HCT116 (cell line): ENCODE results near the gene CTNND2. TPM values are rescaled to one million over a fixed set of nuclear protein-coding genes. Genes with fewer than 3 reads are reported as not detected.

Experiments used
- ATAC-seq: fragments of 200-7000 bp; cut with Tn5 transposase; 2 replicates; pipeline ENCODE4 v1.9.1; 2020; ENCODE audit warnings: mild to moderate bottlenecking, moderate library complexity
- BruUV-seq: library from RNA; stranded (reverse); fragments of 400-500 nt; replicated peaks from 2 replicates; lab custom pipeline; 2021; lab: Mats Ljungman, UMichigan
- CTCF ChIA-PET: fragments of 300-600 bp; sonication (Branson Sonifier 250); formaldehyde crosslinking; loops from one replicate; lab custom pipeline; 2021; ENCODE audit warnings: antibody characterized with exemption; lab: Charles Lee
- POLR2A ChIA-PET: fragments of 300-600, 350-600 bp; sonication (Branson Sonifier 250); formaldehyde crosslinking; loops from one replicate; lab custom pipeline; 2021; ENCODE audit warnings: antibody characterized with exemption; lab: Charles Lee
- RAD21 ChIA-PET, 2 experiments: fragments of 300-600 bp; sonication (Branson Sonifier 250); formaldehyde crosslinking; loops; one replicate each; lab custom pipeline; 2023; ENCODE audit warnings: low total read pairs in 2 of 2; ENCODE audit not compliant: uncharacterized antibody in 2 of 2, unreplicated experiment in 2 of 2, low non-redundant PET in 1 of 2; lab: Charles Lee
- DNase-seq: peaks from one replicate; pipeline ENCODE4 v3.0.0-alpha.2; 2010; ENCODE audit warnings: low read depth, low spot score
- H2AFZ ChIP-seq: fragments of 200-600 bp; shearing (Covaris generic), sonication (generic); 2 replicates; pipeline ENCODE4 v1.6.1; 2017; ENCODE audit warnings: low read depth, mixed run types, mixed read lengths, antibody characterized with exemption, low read length; ENCODE audit not compliant: poor library complexity, severe bottlenecking
- H3K27ac ChIP-seq: 2 replicates; pipeline ENCODE4 v1.5.1; 2012; ENCODE audit warnings: low read depth, low read length
- H3K27me3 ChIP-seq: fragments of 200-600 bp; sonication (generic); 2 replicates; pipeline ENCODE4 v1.6.1; 2016; ENCODE audit warnings: mixed run types, low read length, mixed read lengths; ENCODE audit not compliant: insufficient read depth
- H3K36me3 ChIP-seq, 2 experiments: fragments of 200-500 bp in 1 of 2; fragments of 200-600 bp in 1 of 2; sonication (Bioruptor generic) in 1 of 2; sonication (generic) in 1 of 2; 2 replicates each; pipeline versions ENCODE4 v1.5.1 to v1.6.1; 2014 to 2016; ENCODE audit warnings: low read length in 2 of 2, inconsistent platforms in 1 of 2, mixed read lengths in 1 of 2, mixed run types in 1 of 2; ENCODE audit not compliant: insufficient read depth in 2 of 2, control insufficient read depth in 1 of 2
- H3K4me1 ChIP-seq, 2 experiments: fragments of 200-600 bp in 1 of 2; sonication (generic) in 1 of 2; 2 replicates each; pipeline versions ENCODE4 v1.5.1 to v1.6.1; 2012 to 2017; ENCODE audit warnings: low read length in 2 of 2, inconsistent platforms in 1 of 2, mild to moderate bottlenecking in 1 of 2, mixed read lengths in 1 of 2, mixed run types in 1 of 2, moderate library complexity in 1 of 2; ENCODE audit not compliant: insufficient read depth in 2 of 2, control insufficient read depth in 1 of 2
- H3K4me2 ChIP-seq: fragments of 200-600 bp; sonication (generic); 2 replicates; pipeline ENCODE4 v1.6.1; 2017; ENCODE audit warnings: mixed run types, low read length, mixed read lengths
- H3K4me3 ChIP-seq, 2 experiments: fragments of 200-600 bp in 1 of 2; sonication (generic) in 1 of 2; replicated peaks in 1 of 2; 2 replicates each; pipeline ENCODE4 v1.5.1; 2011 to 2016; ENCODE audit warnings: low read length in 2 of 2, control low read depth in 1 of 2, low read depth in 1 of 2, mild to moderate bottlenecking in 1 of 2, mixed read lengths in 1 of 2, mixed run types in 1 of 2
- H3K79me2 ChIP-seq: fragments of 200-600 bp; sonication (generic); 2 replicates; pipeline ENCODE4 v1.6.1; 2017; ENCODE audit warnings: mild to moderate bottlenecking, mixed run types, low read length, moderate library complexity, mixed read lengths; ENCODE audit not compliant: insufficient read depth
- H3K9ac ChIP-seq: fragments of 200-600 bp; sonication (generic); 2 replicates; pipeline ENCODE4 v1.6.1; 2016; ENCODE audit warnings: low read length, mixed read lengths
- H3K9me2 ChIP-seq: fragments of 200-600 bp; sonication (generic), shearing (Covaris generic); 2 replicates; pipeline ENCODE4 v1.6.1; 2017; ENCODE audit warnings: mixed run types, mild to moderate bottlenecking, moderate library complexity; ENCODE audit not compliant: insufficient read depth
- H3K9me3 ChIP-seq, 2 experiments: fragments of 200-500 bp in 1 of 2; fragments of 200-600 bp in 1 of 2; sonication (Bioruptor generic) in 1 of 2; sonication (generic) in 1 of 2; 2 replicates each; pipeline ENCODE4 v1.6.1; 2014 to 2017; ENCODE audit warnings: low read length in 2 of 2, mixed read lengths in 2 of 2, inconsistent platforms in 1 of 2, low read depth in 1 of 2, mild to moderate bottlenecking in 1 of 2, mixed run types in 1 of 2, moderate library complexity in 1 of 2; ENCODE audit not compliant: control insufficient read depth in 1 of 2, insufficient read depth in 1 of 2
- H4K20me1 ChIP-seq: fragments of 200-600 bp; sonication (generic), shearing (Covaris generic); 2 replicates; pipeline ENCODE4 v1.6.1; 2017; ENCODE audit warnings: mixed run types, mild to moderate bottlenecking, moderate library complexity; ENCODE audit not compliant: insufficient read depth
- ELF1 ChIP-seq: IDR thresholded peaks from 2 replicates; pipeline ENCODE4 v1.6.1; 2012; ENCODE audit warnings: low read depth, borderline replicate concordance
- EZH2phosphoT487 ChIP-seq: fragments of 200-600 bp; IDR thresholded peaks from 2 replicates; pipeline ENCODE4 v1.6.1; 2018; ENCODE audit warnings: antibody characterized with exemption, borderline replicate concordance
- JUND ChIP-seq: IDR thresholded peaks from 2 replicates; pipeline ENCODE4 v1.6.1; 2012
- POLR2A ChIP-seq: IDR thresholded peaks from 2 replicates; pipeline ENCODE4 v1.7.0; 2011; ENCODE audit warnings: borderline replicate concordance; ENCODE audit not compliant: insufficient read depth, insufficient read length; ENCODE audit errors: extremely low read depth
- POLR2AphosphoS5 ChIP-seq: IDR thresholded peaks from 2 replicates; pipeline ENCODE4 v1.6.1; 2011; ENCODE audit warnings: mild to moderate bottlenecking, low read depth, low read length, moderate library complexity
- RAD21 ChIP-seq: IDR thresholded peaks from 2 replicates; pipeline ENCODE4 v1.6.1; 2012; ENCODE audit warnings: low read depth, mild to moderate bottlenecking
- SP1 ChIP-seq: IDR thresholded peaks from 2 replicates; pipeline ENCODE4 v1.6.1; 2012; ENCODE audit warnings: low read depth
- TCF7L2 ChIP-seq: IDR thresholded peaks from 2 replicates; pipeline ENCODE4 v1.7.0; 2011; ENCODE audit warnings: borderline replicate concordance, inconsistent platforms; ENCODE audit not compliant: insufficient read depth, insufficient read length; ENCODE audit errors: extremely low read depth
- ZNF274 ChIP-seq: fragments of 200-500 bp; sonication (Bioruptor generic); IDR thresholded peaks from 2 replicates; pipeline ENCODE4 v1.6.1; 2014; ENCODE audit warnings: mild to moderate bottlenecking, low read depth, low read length, inconsistent platforms
- intact Hi-C: fragments of 100-400 bp; cut with micrococcal nuclease; formaldehyde crosslinking; loops from 2 replicates; pipeline ENCODE4 v1.10.0; 2022
- total RNA-seq: library from RNA; stranded (reverse); gene quantifications from one replicate; pipeline ENCODE4 v1.2.1, GENCODE V29; 2021; ENCODE audit not compliant: unreplicated experiment
- TF ChIP-seq, protein P1 (sequence below): IDR thresholded peaks from 2 replicates; pipeline ENCODE4 v1.6.1; 2012; ENCODE audit warnings: low read depth
- TF ChIP-seq, protein P2 (sequence below): IDR thresholded peaks from 2 replicates; pipeline ENCODE4 v1.6.1; 2012
- TF ChIP-seq, protein P3 (sequence below): IDR thresholded peaks from 2 replicates; pipeline ENCODE4 v1.6.1; 2012

Gene CTNND2
- total RNA-seq, 1 experiment from 2014 or later = not detected

DNA sequence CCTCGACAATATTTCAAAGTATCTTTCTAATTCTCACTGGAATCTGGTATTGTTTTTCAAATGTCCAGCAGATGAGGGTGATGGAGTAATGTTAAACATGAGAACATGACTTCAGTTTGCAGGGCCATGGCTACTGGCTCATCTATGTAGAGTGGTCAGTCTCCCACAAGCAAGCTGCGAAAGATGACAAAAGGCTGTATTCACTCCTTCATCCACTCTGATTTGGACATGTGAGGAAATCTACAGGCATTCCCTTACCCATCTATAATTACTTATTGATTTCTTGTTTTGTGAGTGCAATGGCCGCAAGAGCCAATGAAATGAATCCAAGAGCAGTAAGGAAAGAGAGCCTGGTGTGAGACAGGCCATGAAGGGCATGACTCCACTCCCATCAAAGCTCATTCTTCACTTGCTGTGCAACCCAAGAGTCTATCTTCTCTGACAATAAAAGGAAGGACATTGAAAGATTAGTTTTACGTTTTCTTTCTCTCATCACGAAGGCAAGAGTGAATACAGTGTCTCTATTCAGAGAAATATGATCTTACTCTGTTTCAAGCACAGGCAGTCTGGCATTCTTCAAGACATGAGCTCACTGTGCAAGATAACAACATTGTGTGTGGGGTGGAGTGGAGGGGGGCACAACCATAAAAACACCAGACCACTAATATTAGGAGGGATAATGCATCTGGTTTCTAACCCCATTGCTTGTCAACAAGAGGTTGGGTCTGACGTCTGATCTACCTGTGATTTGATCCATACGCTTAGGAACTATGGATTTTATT lies 893.6 kb downstream of the CTNND2 start (continued):
- TF ChIP-seq, protein P1, sequence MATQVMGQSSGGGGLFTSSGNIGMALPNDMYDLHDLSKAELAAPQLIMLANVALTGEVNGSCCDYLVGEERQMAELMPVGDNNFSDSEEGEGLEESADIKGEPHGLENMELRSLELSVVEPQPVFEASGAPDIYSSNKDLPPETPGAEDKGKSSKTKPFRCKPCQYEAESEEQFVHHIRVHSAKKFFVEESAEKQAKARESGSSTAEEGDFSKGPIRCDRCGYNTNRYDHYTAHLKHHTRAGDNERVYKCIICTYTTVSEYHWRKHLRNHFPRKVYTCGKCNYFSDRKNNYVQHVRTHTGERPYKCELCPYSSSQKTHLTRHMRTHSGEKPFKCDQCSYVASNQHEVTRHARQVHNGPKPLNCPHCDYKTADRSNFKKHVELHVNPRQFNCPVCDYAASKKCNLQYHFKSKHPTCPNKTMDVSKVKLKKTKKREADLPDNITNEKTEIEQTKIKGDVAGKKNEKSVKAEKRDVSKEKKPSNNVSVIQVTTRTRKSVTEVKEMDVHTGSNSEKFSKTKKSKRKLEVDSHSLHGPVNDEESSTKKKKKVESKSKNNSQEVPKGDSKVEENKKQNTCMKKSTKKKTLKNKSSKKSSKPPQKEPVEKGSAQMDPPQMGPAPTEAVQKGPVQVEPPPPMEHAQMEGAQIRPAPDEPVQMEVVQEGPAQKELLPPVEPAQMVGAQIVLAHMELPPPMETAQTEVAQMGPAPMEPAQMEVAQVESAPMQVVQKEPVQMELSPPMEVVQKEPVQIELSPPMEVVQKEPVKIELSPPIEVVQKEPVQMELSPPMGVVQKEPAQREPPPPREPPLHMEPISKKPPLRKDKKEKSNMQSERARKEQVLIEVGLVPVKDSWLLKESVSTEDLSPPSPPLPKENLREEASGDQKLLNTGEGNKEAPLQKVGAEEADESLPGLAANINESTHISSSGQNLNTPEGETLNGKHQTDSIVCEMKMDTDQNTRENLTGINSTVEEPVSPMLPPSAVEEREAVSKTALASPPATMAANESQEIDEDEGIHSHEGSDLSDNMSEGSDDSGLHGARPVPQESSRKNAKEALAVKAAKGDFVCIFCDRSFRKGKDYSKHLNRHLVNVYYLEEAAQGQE = no peak
- no peak for TF ChIP-seq SP1
- TF ChIP-seq ELF1 = no peak
- TF ChIP-seq TCF7L2 = no peak
- TF ChIP-seq EZH2phosphoT487 = no peak
- TF ChIP-seq ZNF274 = no peak
- TF ChIP-seq POLR2A = no peak
- no peak for TF ChIP-seq POLR2AphosphoS5
- TF ChIP-seq, all 23 proteins: peak for 0

DNA sequence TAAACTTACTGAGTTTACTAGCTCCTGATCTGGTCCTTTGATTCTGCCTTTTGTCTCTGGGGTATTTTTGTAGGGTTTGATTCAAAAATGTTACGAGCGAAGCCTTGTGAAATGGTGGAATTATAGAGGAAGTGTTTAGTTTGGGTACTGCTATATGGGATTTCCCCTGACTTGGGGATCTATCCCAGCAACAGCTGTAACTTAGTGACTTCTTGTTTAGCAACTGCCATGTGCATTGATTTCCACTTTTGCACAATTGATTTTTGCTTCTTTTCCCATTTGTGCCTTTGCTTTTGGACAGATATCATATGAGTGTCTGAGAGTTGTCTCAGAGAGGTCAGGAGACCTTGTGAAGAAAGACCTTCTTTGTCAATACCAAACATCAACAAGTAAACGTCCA lies 894.7 kb downstream of the CTNND2 start:
- no peaks in the 10 kb centered on the region for H4K20me1 ChIP-seq
- BruUV-seq = no TSS peak
- CTCF ChIA-PET = no interaction called here
- H3K4me1 ChIP-seq = no peaks in the 10 kb centered on the region
- no peak overlapping the region for H3K27ac ChIP-seq
- no peaks in the 10 kb centered on the region for H3K79me2 ChIP-seq
- TF ChIP-seq, protein P2, sequence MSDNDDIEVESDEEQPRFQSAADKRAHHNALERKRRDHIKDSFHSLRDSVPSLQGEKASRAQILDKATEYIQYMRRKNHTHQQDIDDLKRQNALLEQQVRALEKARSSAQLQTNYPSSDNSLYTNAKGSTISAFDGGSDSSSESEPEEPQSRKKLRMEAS = no peak
- TF ChIP-seq JUND (no peak), RAD21 (no peak), TCF7L2 (no peak)
- TF ChIP-seq, protein P3, sequence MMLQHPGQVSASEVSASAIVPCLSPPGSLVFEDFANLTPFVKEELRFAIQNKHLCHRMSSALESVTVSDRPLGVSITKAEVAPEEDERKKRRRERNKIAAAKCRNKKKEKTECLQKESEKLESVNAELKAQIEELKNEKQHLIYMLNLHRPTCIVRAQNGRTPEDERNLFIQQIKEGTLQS = no peak
- TF ChIP-seq, all 23 proteins: peak for 0
- RAD21 ChIA-PET = no interaction called here
- H3K4me3 ChIP-seq = no peak overlapping the region
- no peak for DNase-seq
- no peak overlapping the region for H2AFZ ChIP-seq
- POLR2A ChIA-PET = no interaction called here
- no peak overlapping the region for H3K9ac ChIP-seq
- ATAC-seq = no peak
- H3K9me2 ChIP-seq = no peaks in the 10 kb centered on the region
- no peak overlapping the region for H3K4me2 ChIP-seq
- intact Hi-C loops = no loop called here
- H3K9me3 ChIP-seq = no peaks in the 10 kb centered on the region
- no peaks in the 10 kb centered on the region for H3K36me3 ChIP-seq
- H3K27me3 ChIP-seq = peaks cover 36% of the 10 kb centered on the region; the same call in 1 of the 2 replicates
